WERI-Rb-1 (cell line): ENCODE data around the gene SERPINF2.

ENCODE experiments used
- DNase-seq: peaks from one replicate; pipeline ENCODE4 v3.0.0-alpha.2; 2020
- H3K27ac ChIP-seq: fragments of 250-450 bp; sonication (Bioruptor Pico); 2 replicates; pipeline ENCODE4 v1.5.1; 2020; ENCODE audit warnings: mild to moderate bottlenecking, moderate library complexity
- H3K27me3 ChIP-seq: fragments of 250-450 bp; sonication (Bioruptor Pico); 2 replicates; pipeline ENCODE4 v1.5.1; 2021; ENCODE audit warnings: mild to moderate bottlenecking, low read depth, moderate library complexity; ENCODE audit not compliant: insufficient read depth, severe bottlenecking
- H3K36me3 ChIP-seq: fragments of 250-450 bp; sonication (Bioruptor Pico); 2 replicates; pipeline ENCODE4 v1.5.1; 2020; ENCODE audit warnings: mild to moderate bottlenecking, moderate library complexity
- H3K4me3 ChIP-seq: 2 replicates; pipeline ENCODE4 v1.5.1; 2011; ENCODE audit warnings: low read depth, mild to moderate bottlenecking, control low read depth, low read length
- H3K9me3 ChIP-seq: fragments of 250-450 bp; sonication (Bioruptor Pico); 2 replicates; pipeline ENCODE4 v1.5.1; 2021; ENCODE audit warnings: mild to moderate bottlenecking, moderate library complexity; ENCODE audit not compliant: severe bottlenecking
- TF ChIP-seq, protein P1 (sequence below): IDR thresholded peaks from 2 replicates; pipeline ENCODE4 v1.5.1; 2011; ENCODE audit warnings: low read depth, mild to moderate bottlenecking, control low read depth, inconsistent platforms, low read length

Gene SERPINF2

DNA sequence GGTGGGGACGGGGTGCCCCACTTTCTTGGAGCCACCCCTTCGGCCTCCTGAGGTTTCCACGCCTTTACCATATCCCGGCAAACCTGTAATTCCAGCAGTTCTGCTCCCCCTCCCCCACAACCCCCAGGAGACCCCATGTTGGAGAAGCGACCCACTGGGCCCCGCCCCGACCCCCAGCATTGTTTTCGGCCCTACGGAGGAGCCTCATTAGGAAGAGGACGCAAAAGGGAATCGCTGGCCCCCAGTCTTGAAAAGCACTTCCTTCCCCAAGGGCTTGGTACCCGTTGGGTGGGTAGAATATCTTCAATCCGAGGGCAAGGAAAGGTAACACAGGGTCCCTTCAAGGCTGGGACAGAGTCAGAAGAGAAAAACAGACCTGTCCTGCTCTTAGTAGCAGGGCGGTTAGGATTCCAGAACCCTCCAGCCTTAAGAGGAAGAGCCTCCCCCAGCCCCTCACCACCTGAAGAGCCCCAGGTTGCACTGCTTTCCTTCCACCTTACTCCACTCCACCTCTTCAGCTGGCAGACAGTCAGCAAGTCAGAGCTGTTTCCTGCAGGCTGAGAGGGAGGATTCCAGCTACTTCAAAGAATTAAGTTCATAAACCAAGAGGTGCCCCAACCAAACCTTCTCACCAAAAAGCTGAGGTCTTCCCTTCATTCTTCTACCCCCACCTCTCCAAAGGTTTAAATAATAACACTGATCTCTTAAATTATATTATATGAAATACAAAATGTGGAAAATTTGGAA, 31.7 kb upstream of the SERPINF2 start:
- Histone ChIP-seq H3K27ac (no peak overlapping the region), H3K36me3 (no peaks in the 10 kb centered on the region), H3K4me3 (no peak overlapping the region), H3K27me3 (no peaks in the 10 kb centered on the region), H3K9me3 (no peaks in the 10 kb centered on the region)
- DNase-seq = no peak
- TF ChIP-seq, protein P1, sequence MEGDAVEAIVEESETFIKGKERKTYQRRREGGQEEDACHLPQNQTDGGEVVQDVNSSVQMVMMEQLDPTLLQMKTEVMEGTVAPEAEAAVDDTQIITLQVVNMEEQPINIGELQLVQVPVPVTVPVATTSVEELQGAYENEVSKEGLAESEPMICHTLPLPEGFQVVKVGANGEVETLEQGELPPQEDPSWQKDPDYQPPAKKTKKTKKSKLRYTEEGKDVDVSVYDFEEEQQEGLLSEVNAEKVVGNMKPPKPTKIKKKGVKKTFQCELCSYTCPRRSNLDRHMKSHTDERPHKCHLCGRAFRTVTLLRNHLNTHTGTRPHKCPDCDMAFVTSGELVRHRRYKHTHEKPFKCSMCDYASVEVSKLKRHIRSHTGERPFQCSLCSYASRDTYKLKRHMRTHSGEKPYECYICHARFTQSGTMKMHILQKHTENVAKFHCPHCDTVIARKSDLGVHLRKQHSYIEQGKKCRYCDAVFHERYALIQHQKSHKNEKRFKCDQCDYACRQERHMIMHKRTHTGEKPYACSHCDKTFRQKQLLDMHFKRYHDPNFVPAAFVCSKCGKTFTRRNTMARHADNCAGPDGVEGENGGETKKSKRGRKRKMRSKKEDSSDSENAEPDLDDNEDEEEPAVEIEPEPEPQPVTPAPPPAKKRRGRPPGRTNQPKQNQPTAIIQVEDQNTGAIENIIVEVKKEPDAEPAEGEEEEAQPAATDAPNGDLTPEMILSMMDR = no peak

DNA sequence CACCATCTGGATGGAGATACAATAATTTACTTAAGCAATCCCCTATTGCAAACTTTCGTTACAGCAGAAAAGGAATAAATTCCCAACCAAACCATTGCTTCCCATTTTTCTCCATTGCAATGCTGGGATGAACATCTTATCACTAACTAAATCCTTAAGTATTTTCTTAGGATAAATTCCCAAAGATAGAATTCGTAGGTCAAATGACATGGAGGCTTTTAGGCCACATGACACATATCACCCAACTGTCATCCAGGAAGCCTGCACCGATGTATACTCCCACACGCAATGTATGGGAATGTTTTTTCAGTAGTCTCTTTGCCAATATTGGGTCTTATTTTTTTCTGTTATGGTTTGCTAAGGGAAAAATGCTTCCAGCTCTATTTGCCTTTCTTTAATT, 30.9 kb upstream of the SERPINF2 start:
- DNase-seq = no peak
- Histone ChIP-seq H3K27ac (no peak overlapping the region), H3K27me3 (no peaks in the 10 kb centered on the region), H3K36me3 (no peaks in the 10 kb centered on the region), H3K9me3 (no peaks in the 10 kb centered on the region), H3K4me3 (no peak overlapping the region)
- TF ChIP-seq, protein P1 = no peak

DNA sequence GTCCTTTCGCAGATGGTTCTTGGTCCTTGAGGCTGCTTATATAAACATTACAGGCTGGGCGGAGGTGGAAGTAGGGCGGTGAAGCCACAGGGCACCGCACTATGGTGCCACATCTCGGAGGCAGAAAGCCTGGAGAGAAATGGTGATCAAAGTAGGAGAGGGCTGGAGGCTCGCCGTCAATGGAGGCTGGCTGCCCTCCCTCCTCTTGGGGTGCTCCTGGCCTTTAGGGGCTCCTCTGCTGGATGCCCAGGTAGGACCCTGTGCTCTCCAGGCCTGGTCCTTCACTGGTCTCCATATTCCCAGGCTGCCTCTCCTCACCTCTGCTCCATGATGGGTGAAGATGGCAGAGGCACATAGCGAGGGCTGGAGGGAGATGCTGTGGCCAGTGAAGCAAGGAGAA, 30.4 kb upstream of the SERPINF2 start:
- Histone ChIP-seq H3K9me3 (no peaks in the 10 kb centered on the region), H3K36me3 (no peaks in the 10 kb centered on the region), H3K27ac (no peak overlapping the region), H3K27me3 (no peaks in the 10 kb centered on the region), H3K4me3 (no peak overlapping the region)
- TF ChIP-seq, protein P1 = no peak
- DNase-seq = no peak

DNA sequence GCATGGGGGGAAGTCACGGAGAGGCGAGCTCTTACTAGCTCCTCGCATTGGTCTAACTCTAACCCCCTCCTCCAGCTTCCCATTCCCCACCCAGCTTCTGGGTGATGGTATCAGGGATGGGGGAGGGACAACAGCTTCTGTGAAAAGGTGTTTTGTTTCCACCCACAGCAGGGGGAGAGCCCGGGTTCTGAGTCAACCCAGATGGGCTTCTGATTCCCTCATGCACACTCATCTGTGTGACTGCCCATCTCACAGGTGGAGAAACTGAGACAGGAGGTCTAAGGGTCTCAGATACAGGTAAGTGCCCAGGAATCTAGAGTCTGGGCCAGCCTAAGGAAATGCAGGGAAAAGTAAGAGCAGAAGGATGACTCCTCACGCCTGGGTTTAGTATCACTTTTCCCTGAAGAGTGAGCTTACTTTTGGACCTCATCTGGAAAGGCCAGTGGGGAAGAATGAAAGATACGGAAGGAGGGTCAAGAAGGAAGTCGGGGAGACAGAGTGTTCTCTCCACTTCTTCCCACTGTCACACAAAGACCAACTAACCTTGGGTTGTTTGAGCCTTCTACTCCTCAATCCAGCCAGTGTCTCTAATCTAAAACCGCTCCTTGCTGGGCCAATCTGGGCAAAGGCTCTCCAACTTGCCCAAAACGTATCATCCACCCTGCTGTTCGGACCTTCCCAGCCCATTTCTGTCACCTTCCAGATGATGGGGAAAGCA, 29.4 kb upstream of the SERPINF2 start:
- Histone ChIP-seq H3K4me3 (no peak overlapping the region), H3K9me3 (no peaks in the 10 kb centered on the region), H3K27me3 (no peaks in the 10 kb centered on the region), H3K36me3 (no peaks in the 10 kb centered on the region), H3K27ac (no peak overlapping the region)
- no peak for DNase-seq
- TF ChIP-seq, protein P1 = no peak

DNA sequence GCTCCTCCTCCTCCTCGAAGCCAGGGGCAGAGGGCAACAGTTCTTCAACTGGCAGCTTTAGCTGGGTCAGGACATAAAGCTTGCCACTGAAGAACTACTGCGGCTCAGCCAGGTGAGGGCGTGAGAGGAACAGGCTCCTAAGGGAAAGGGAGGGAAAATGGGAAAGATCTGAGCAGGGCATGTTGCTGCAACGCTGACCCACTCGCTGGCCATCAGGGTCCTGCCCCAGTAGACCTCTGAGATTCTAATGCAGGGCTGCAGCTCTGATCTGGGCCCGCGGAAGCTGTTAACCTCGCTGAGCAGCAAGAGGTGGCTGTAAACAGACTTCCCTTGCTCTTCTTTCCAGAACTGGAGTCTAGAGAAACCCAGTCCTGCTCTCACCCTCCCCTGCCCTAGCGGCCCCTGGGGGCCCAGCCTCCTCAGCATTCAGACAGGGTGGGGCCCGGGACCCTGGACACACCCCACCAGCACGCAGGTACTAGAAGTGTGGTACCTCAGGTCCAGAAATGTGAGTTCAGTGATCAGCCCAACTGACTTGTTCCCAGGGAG, 28.7 kb upstream of the SERPINF2 start:
- Histone ChIP-seq H3K27me3 (no peaks in the 10 kb centered on the region), H3K9me3 (no peaks in the 10 kb centered on the region), H3K36me3 (no peaks in the 10 kb centered on the region), H3K4me3 (peak overlapping the region; percentile 29), H3K27ac (peak overlapping the region; percentile 44; the same call in 1 of the 2 replicates)
- TF ChIP-seq, protein P1 = peak; percentile 89
- DNase-seq = peak; percentile 82
